GM19023 (cell line): ENCODE measurements around the gene TUBGCP3.
"Not testable (repeated sequence)": the region's sequence is repeated elsewhere in the genome, so short reads cannot be mapped to it uniquely, and the experiment has no call there.

Source experiments
- ATAC-seq: cut with Tn5 transposase; IDR thresholded peaks from one replicate; pipeline ENCODE4 v1.9.1; 2021; ENCODE audit warnings: mild to moderate bottlenecking, moderate library complexity; ENCODE audit not compliant: unreplicated experiment

TUBGCP3 gene

GRCh38 chr13:112487127-112487517 is 100.8 kb downstream of the TUBGCP3 start:
- ATAC-seq = no peak

- ATAC-seq = no peak
Observed at GRCh38 chr13:112486386-112487126, 101.4 kb downstream of the TUBGCP3 start.

GRCh38 chr13:112485814-112486213 is 102.1 kb downstream of the TUBGCP3 start:
- not testable (repeated sequence) for ATAC-seq

GRCh38 chr13:112483299-112483698 is 104.7 kb downstream of the TUBGCP3 start:
- ATAC-seq = no peak

- ATAC-seq = no peak
Observed at GRCh38 chr13:112481458-112481857, 106.5 kb downstream of the TUBGCP3 start.

- no peak for ATAC-seq
Observed at GRCh38 chr13:112479389-112479788, 108.6 kb downstream of the TUBGCP3 start.

GRCh38 chr13:112477070-112477619 is 110.8 kb downstream of the TUBGCP3 start:
- ATAC-seq = no peak

- no peak for ATAC-seq
Observed at GRCh38 chr13:112475889-112476288, 112.1 kb downstream of the TUBGCP3 start.

- ATAC-seq = no peak
Observed at GRCh38 chr13:112474869-112475268, 113.1 kb downstream of the TUBGCP3 start.

GRCh38 chr13:112473818-112474217 is 114.1 kb downstream of the TUBGCP3 start:
- ATAC-seq = no peak

- ATAC-seq = no peak
Observed at GRCh38 chr13:112469071-112469745, 118.7 kb downstream of the TUBGCP3 start.

GRCh38 chr13:112468069-112468468 is 119.9 kb downstream of the TUBGCP3 start:
- no peak for ATAC-seq

GRCh38 chr13:112467236-112467635 is 120.7 kb downstream of the TUBGCP3 start:
- no peak for ATAC-seq

- ATAC-seq = no peak
Observed at GRCh38 chr13:112466132-112467058, 121.6 kb downstream of the TUBGCP3 start.

- ATAC-seq = no peak
Observed at GRCh38 chr13:112465251-112466131, 122.5 kb downstream of the TUBGCP3 start.

- ATAC-seq = no peak
Observed at GRCh38 chr13:112464720-112465119, 123.2 kb downstream of the TUBGCP3 start.

GRCh38 chr13:112462408-112462807 is 125.5 kb downstream of the TUBGCP3 start:
- no peak for ATAC-seq

- no peak for ATAC-seq
Observed at GRCh38 chr13:112457485-112457884, 130.5 kb downstream of the TUBGCP3 start.

GRCh38 chr13:112457081-112457480 is 130.9 kb downstream of the TUBGCP3 start:
- ATAC-seq = no peak
